Measurements from ENCODE around the gene PDGFB. TPM values are rescaled to one million over a fixed set of nuclear protein-coding genes. Genes with fewer than 3 reads are reported as not detected.

The PDGFB gene
- total RNA-seq, 1 experiment from 2014 or later: 9.2 TPM

DNA sequence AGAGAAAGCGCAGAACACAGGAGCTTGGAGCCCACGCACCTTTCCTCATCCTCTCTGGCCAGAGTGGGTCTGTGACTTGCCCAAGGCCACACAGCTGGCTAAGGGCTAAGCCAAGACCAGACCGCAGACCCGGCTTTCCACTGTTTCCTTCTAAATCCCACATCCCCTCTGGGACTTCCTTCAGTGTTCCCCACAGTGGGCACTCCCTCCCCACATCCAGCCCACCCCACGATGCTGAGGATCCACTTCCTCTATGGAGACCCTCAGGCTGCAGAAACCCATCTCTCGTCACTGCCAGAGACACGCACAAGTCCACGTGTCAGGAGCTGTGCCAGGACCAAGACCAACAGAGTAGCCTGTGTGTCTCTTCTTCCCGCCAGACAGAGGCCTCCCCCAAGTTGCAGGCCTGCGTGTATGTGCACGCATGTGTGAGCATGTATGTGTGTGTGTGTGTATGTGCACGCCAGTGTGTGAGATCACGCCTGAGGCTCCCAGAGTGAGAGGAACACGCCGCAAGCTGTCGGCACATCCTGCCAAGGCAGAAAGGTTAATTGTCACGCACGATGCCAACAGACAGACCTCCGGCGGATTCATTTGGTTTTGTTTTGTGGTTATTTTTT lies 21.6 kb downstream of the PDGFB start:
- DNase-seq (ENCODE audit: low spot score) (no peak), ATAC-seq (no peak)
- Mint-ChIP-seq H3K4me1 (peaks cover 15% of the 10 kb centered on the region), H3K27ac (no peak overlapping the region), H3K36me3 (peaks cover 11% of the 10 kb centered on the region; the same call in 1 of the 2 replicates), H3K4me3 (no peak overlapping the region), H3K27me3 (ENCODE audit: low read depth) (no peaks in the 10 kb centered on the region), H3K9me3 (peaks cover 12% of the 10 kb centered on the region)
- ChIA-PET POLR2A (no interaction called here), CTCF (interaction anchor here (0.7 to 1.2 kb wide), 2 partner anchors 8 to 83 kb away, joined by 3 to 4 read pairs; no protein-coding TSS in a partner anchor)
- TF ChIP-seq IRF2 (CRISPR knock-in tag; IDR thresholded peaks at IDR 0.05; ENCODE audit: borderline replicate concordance, low read depth): no peak
- TF ChIP-seq, protein P1, sequence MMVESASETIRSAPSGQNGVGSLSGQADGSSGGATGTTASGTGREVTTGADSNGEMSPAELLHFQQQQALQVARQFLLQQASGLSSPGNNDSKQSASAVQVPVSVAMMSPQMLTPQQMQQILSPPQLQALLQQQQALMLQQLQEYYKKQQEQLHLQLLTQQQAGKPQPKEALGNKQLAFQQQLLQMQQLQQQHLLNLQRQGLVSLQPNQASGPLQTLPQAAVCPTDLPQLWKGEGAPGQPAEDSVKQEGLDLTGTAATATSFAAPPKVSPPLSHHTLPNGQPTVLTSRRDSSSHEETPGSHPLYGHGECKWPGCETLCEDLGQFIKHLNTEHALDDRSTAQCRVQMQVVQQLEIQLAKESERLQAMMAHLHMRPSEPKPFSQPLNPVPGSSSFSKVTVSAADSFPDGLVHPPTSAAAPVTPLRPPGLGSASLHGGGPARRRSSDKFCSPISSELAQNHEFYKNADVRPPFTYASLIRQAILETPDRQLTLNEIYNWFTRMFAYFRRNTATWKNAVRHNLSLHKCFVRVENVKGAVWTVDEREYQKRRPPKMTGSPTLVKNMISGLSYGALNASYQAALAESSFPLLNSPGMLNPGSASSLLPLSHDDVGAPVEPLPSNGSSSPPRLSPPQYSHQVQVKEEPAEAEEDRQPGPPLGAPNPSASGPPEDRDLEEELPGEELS (CRISPR knock-in tag; IDR thresholded peaks at IDR 0.05): no peak
- no peak for TF ChIP-seq ELF4 (CRISPR knock-in tag; IDR thresholded peaks at IDR 0.05; ENCODE audit: low read depth)
- no peak for TF ChIP-seq MYBL2 (CRISPR knock-in tag; IDR thresholded peaks at IDR 0.05)
- TF ChIP-seq NFYB (CRISPR knock-in tag; conservative IDR thresholded peaks at IDR 0.05; ENCODE audit: low read depth): no peak
- TF ChIP-seq, protein P2, sequence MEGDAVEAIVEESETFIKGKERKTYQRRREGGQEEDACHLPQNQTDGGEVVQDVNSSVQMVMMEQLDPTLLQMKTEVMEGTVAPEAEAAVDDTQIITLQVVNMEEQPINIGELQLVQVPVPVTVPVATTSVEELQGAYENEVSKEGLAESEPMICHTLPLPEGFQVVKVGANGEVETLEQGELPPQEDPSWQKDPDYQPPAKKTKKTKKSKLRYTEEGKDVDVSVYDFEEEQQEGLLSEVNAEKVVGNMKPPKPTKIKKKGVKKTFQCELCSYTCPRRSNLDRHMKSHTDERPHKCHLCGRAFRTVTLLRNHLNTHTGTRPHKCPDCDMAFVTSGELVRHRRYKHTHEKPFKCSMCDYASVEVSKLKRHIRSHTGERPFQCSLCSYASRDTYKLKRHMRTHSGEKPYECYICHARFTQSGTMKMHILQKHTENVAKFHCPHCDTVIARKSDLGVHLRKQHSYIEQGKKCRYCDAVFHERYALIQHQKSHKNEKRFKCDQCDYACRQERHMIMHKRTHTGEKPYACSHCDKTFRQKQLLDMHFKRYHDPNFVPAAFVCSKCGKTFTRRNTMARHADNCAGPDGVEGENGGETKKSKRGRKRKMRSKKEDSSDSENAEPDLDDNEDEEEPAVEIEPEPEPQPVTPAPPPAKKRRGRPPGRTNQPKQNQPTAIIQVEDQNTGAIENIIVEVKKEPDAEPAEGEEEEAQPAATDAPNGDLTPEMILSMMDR (IDR thresholded peaks at IDR 0.05): no peak
- no peak for TF ChIP-seq AR (CRISPR knock-in tag; IDR thresholded peaks at IDR 0.05)
- no peak for TF ChIP-seq NR1H2 (CRISPR knock-in tag; IDR thresholded peaks at IDR 0.05)
- no peak for TF ChIP-seq ZNF317 (CRISPR knock-in tag; IDR thresholded peaks at IDR 0.05; ENCODE audit: borderline replicate concordance, low read depth)
- no peak for TF ChIP-seq ZNF232 (CRISPR knock-in tag; IDR thresholded peaks at IDR 0.05)
- TF ChIP-seq NFATC4 (CRISPR knock-in tag; IDR thresholded peaks at IDR 0.05): no peak

DNA sequence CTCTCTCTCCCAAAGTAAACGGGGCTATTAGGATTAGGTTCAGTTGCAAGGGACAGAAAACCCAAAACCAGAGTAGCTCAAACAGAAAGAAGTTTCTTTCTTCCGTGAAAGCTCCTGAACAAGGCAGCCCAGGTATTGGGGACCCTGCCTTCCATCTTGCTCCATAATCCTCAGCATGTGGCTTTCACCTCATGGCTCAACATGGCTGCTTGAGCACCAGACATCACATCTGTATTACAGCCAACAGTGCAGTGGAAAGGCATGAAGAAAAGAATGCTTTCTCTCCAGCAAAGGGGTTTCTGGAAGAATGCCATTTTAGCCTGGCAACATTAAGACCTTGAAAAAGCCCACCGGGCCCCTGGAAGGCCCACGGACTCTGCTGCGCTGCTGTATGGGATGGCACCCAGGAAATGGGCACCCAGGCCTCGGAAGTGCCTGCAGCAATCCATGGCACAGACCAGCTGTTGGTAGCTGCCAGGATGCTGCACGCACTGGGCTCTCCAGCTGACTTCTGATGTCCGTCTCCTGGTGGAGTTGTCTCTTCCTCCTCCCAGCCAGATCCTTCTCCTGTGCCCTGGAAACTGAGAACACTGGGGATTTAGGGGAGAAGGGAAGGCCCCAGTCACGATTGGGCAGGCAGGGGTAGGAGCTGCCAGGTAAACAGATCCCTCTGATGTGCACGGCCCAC lies 22.6 kb downstream of the PDGFB start:
- CTCF ChIA-PET: interaction anchor here (0.7 to 1.4 kb wide), 2 partner anchors 8 to 9 kb away, joined by 3 to 7 read pairs; no protein-coding TSS in a partner anchor

GRCh38 chr22:39220890-39221850 lies 23.6 kb downstream of the PDGFB start:
- no peak overlapping the region for H3K4me3 Mint-ChIP-seq
- peaks cover 24% of the 10 kb centered on the region for H3K9me3 Mint-ChIP-seq
- H3K36me3 Mint-ChIP-seq: peaks cover 12% of the 10 kb centered on the region
- ChIA-PET CTCF (interaction anchor here (1.4 kb wide), 1 partner anchor 9 kb away, joined by 7 read pairs; no protein-coding TSS in a partner anchor), POLR2A (no interaction called here)
- TF ChIP-seq AR (CRISPR knock-in tag; IDR thresholded peaks at IDR 0.05) (no peak), NFYB (CRISPR knock-in tag; conservative IDR thresholded peaks at IDR 0.05; ENCODE audit: low read depth) (no peak), MXD4 (CRISPR knock-in tag; IDR thresholded peaks at IDR 0.05; ENCODE audit: borderline replicate concordance) (no peak), NFATC4 (CRISPR knock-in tag; IDR thresholded peaks at IDR 0.05) (no peak), IRF2 (CRISPR knock-in tag; IDR thresholded peaks at IDR 0.05; ENCODE audit: borderline replicate concordance, low read depth) (no peak), RORB (CRISPR knock-in tag; IDR thresholded peaks at IDR 0.05) (no peak), ATF1 (CRISPR knock-in tag; IDR thresholded peaks at IDR 0.05) (no peak)
- TF ChIP-seq, protein P3, sequence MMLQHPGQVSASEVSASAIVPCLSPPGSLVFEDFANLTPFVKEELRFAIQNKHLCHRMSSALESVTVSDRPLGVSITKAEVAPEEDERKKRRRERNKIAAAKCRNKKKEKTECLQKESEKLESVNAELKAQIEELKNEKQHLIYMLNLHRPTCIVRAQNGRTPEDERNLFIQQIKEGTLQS (CRISPR knock-in tag; conservative IDR thresholded peaks at IDR 0.05): no peak
- ATAC-seq: no peak
- peaks cover 10% of the 10 kb centered on the region for H3K4me1 Mint-ChIP-seq
- peak overlapping the region; percentile 13; the same call in 1 of the 2 replicates for H3K27ac Mint-ChIP-seq
- no peaks in the 10 kb centered on the region for H3K27me3 Mint-ChIP-seq (ENCODE audit: low read depth)
- DNase-seq (ENCODE audit: low spot score): no peak

More for the DNA sequence above, 22.6 kb downstream of the PDGFB start:
- ATAC-seq (no peak), DNase-seq (ENCODE audit: low spot score) (no peak)
- Mint-ChIP-seq H3K9me3 (peaks cover 21% of the 10 kb centered on the region), H3K27ac (no peak overlapping the region), H3K4me1 (peaks cover 10% of the 10 kb centered on the region), H3K4me3 (no peak overlapping the region), H3K27me3 (ENCODE audit: low read depth) (no peaks in the 10 kb centered on the region), H3K36me3 (peaks cover 12% of the 10 kb centered on the region)
- peak; percentile 84 for TF ChIP-seq GTF2I (CRISPR knock-in tag; conservative IDR thresholded peaks at IDR 0.05)
- no peak for TF ChIP-seq NR2C2 (CRISPR knock-in tag; IDR thresholded peaks at IDR 0.05)
- POLR2A ChIA-PET: no interaction called here

All from WTC11 (cell line).